Gastroesophageal sphincter (tissue), 4 donors: ENCODE results near the gene ATP23. TPM values are rescaled to one million over a fixed set of nuclear protein-coding genes. Genes with fewer than 3 reads are reported as not detected.

Experiments
- ATAC-seq: fragments of 150-250 bp; one replicate; pipeline ENCODE4 v1.9.1; 2016; ENCODE audit warnings: mild to moderate bottlenecking, moderate library complexity
- H3K27ac ChIP-seq, 4 donors: fragments of 200-600 bp; sonication (generic) in 3 of 4; 1 replicate in 3 of 4; 2 replicates in 1 of 4; pipeline ENCODE4 v1.5.1; 2016 to 2019
- H3K27me3 ChIP-seq: fragments of 200-600 bp; sonication (generic); one replicate; pipeline ENCODE4 v1.5.1; 2019
- H3K36me3 ChIP-seq, 2 donors: fragments of 200-600 bp; sonication (generic); one replicate each; pipeline ENCODE4 v1.5.1; 2019; ENCODE audit warnings: control low read depth in 1 of 2
- H3K4me1 ChIP-seq, 3 donors: fragments of 200-600 bp; sonication (generic); 1 replicate in 2 of 3; 2 replicates in 1 of 3; pipeline ENCODE4 v1.5.1; 2016 to 2019; ENCODE audit warnings: control low read depth in 2 of 3
- H3K4me3 ChIP-seq, 2 donors: fragments of 200-600 bp; sonication (generic); one replicate each; pipeline ENCODE4 v1.5.1; 2019; ENCODE audit warnings: mild to moderate bottlenecking in 1 of 2, moderate library complexity in 1 of 2
- H3K9me3 ChIP-seq, 3 donors: fragments of 200-600 bp; sonication (generic); one replicate each; pipeline ENCODE4 v1.5.1; 2017 to 2019; ENCODE audit warnings: control low read depth in 2 of 3
- EP300 ChIP-seq: sonication (generic); formaldehyde crosslinking; IDR thresholded peaks from one replicate; pipeline ENCODE4 v1.6.1; 2017; ENCODE audit warnings: antibody characterized with exemption, mild to moderate bottlenecking
- POLR2A ChIP-seq, 2 donors: fragments of 450-650 bp; IDR thresholded peaks; one replicate each; pipeline ENCODE4 v1.6.1; 2017; ENCODE audit warnings: antibody characterized with exemption in 2 of 2, mild to moderate bottlenecking in 2 of 2, moderate library complexity in 1 of 2
- POLR2AphosphoS5 ChIP-seq: sonication (generic); formaldehyde crosslinking; IDR thresholded peaks from one replicate; pipeline ENCODE4 v1.6.1; 2017; ENCODE audit warnings: antibody characterized with exemption
- WGBS, 2 donors: methylation state at CpG; one replicate each; pipeline ENCODE4 v1.1.5; 2018; ENCODE audit warnings: low coverage in 1 of 2; 5-methylcytosine and 5-hydroxymethylcytosine counted together
- total RNA-seq, 4 donors: library from RNA; depleted of rRNA; stranded (reverse); fragments of >200 nt; gene quantifications; one replicate each; pipeline ENCODE4 v1.1.0, GENCODE V29; 2016
- TF ChIP-seq, protein P1 (sequence below), 4 experiments: fragments of 200-600 bp in 2 of 4; fragments of 450-650 bp in 2 of 4; sonication (generic) in 1 of 4; IDR thresholded peaks; one replicate each; pipeline ENCODE4 v1.5.1; 2017 to 2019; ENCODE audit warnings: antibody characterized with exemption in 4 of 4, mild to moderate bottlenecking in 2 of 4, moderate library complexity in 2 of 4

Gene ATP23
- total RNA-seq, 4 donors from 2014 or later: 7.2 to 24.4 (median 14.7) TPM

DNA sequence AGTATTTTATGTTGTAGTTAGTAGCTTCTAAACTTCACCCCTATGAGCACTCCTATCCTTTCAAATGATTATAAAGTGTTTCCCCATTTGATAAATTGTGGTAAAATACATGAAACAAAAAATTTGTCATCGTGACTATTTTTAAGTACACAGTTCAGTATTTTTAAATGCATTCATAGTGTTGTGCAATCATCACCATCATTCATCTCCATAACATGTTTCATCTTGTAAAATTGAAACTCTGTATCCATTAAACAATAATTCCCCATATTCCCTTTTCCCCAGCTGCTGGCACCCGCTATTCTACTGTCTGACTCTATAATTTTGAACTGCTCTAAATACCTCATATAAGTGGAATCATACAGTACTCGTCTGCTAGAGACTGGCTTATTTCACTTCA lies 52.5 kb downstream of the ATP23 start:
- no peak overlapping the region for H3K27ac ChIP-seq
- WGBS, 2 donors: 50 to 58% methylated on average over 3 of the region's 3 CpGs
- TF ChIP-seq POLR2A (IDR thresholded peaks at IDR 0.05) (no peak), EP300 (no peak), POLR2AphosphoS5 (no peak)
- TF ChIP-seq, protein P1, sequence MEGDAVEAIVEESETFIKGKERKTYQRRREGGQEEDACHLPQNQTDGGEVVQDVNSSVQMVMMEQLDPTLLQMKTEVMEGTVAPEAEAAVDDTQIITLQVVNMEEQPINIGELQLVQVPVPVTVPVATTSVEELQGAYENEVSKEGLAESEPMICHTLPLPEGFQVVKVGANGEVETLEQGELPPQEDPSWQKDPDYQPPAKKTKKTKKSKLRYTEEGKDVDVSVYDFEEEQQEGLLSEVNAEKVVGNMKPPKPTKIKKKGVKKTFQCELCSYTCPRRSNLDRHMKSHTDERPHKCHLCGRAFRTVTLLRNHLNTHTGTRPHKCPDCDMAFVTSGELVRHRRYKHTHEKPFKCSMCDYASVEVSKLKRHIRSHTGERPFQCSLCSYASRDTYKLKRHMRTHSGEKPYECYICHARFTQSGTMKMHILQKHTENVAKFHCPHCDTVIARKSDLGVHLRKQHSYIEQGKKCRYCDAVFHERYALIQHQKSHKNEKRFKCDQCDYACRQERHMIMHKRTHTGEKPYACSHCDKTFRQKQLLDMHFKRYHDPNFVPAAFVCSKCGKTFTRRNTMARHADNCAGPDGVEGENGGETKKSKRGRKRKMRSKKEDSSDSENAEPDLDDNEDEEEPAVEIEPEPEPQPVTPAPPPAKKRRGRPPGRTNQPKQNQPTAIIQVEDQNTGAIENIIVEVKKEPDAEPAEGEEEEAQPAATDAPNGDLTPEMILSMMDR (IDR thresholded peaks at IDR 0.05): no peak
- H3K36me3 ChIP-seq: no peaks in the 10 kb centered on the region
- no peak for ATAC-seq
- no peaks in the 10 kb centered on the region for H3K27me3 ChIP-seq
- peaks cover 0 to 34% (median 0%) of the 10 kb centered on the region in 3 donors for H3K9me3 ChIP-seq
- H3K4me3 ChIP-seq: no peak overlapping the region
- peaks cover 0 to 24% (median 5%) of the 10 kb centered on the region in 3 donors for H3K4me1 ChIP-seq

DNA sequence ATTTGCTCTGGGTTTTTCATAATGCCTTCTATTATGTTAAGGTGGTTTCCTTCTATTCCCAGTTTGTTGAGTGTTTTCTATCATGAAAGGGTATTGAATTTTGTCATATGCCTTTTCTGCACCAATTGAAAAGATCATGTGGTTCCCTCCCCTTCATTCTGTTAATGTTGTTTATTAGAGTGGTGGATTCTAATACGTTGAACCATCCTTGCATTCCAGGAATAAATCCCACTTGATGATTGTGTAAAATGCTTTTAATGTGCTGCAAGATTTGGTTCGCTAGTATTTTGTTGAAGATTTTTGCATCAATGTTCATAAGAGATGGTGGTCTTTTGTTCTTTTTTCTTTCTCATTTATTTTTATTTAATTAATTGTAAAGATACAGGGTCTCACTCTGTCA lies 55.2 kb downstream of the ATP23 start:
- WGBS, 2 donors: 82 to 100% methylated on average over 2 of the region's 2 CpGs
- Histone ChIP-seq H3K36me3 (no peaks in the 10 kb centered on the region), H3K27ac (no peak overlapping the region), H3K4me3 (no peak overlapping the region), H3K27me3 (no peaks in the 10 kb centered on the region), H3K9me3 (peaks cover 0 to 47% (median 0%) of the 10 kb centered on the region in 3 donors), H3K4me1 (peaks cover 0 to 7% (median 0%) of the 10 kb centered on the region in 3 donors)
- no peak for ATAC-seq
- TF ChIP-seq POLR2A (IDR thresholded peaks at IDR 0.05): no peak
- TF ChIP-seq, protein P1 (IDR thresholded peaks at IDR 0.05): no peak
- no peak for TF ChIP-seq EP300
- TF ChIP-seq POLR2AphosphoS5: no peak

DNA sequence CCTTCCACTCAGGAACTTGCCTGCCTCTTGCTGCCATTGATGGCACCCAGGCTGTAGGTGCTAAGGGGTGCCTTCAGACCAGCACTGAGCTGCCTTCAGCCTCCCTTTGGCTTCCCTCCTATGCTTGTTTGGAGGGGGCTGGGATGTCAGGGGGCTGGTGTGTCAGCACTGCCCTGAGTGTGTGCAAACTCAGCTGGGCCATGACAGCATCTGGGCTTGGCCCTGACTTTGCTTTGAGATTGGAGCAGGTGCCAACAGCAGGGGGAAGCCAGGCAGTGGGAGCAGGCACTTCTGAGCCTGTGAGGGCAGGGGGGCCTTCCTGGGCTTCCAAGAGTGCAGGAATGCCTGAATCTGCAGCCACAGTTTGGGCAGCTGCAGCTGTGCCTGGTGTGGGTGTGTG lies 56.9 kb downstream of the ATP23 start:
- no peaks in the 10 kb centered on the region for H3K36me3 ChIP-seq
- no peaks in the 10 kb centered on the region for H3K27me3 ChIP-seq
- H3K4me3 ChIP-seq: no peak overlapping the region
- no peak for ATAC-seq
- TF ChIP-seq POLR2A (IDR thresholded peaks at IDR 0.05) (no peak), EP300 (no peak), POLR2AphosphoS5 (no peak)
- TF ChIP-seq, protein P1 (IDR thresholded peaks at IDR 0.05): no peak
- peaks cover 0 to 47% (median 0%) of the 10 kb centered on the region in 3 donors for H3K9me3 ChIP-seq
- peaks cover 0 to 3% (median 0%) of the 10 kb centered on the region in 3 donors for H3K4me1 ChIP-seq
- H3K27ac ChIP-seq: no peak overlapping the region

DNA sequence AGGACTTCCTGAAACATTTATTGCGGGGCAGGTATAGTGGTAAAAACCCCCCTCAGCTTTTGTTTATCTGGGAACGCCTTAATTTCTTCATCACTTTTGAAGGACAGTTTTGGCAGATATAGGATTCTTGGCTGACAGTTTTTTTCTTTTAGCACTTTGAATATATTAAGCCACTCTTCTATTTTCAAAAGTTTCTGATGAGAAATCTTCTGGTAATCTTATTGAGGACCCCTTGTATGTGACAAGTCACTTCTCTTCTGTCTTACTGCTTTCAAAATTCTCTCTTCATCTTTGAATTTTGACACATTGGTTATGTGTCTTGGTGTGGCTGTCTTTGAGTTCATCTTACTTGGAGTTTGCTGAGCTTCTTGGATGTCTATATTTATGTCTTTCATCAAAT lies 59.1 kb downstream of the ATP23 start:
- Histone ChIP-seq H3K27me3 (no peaks in the 10 kb centered on the region), H3K4me3 (no peak overlapping the region), H3K36me3 (no peaks in the 10 kb centered on the region), H3K27ac (no peak overlapping the region), H3K9me3 (peaks cover 0 to 45% (median 0%) of the 10 kb centered on the region in 3 donors), H3K4me1 (no peaks in the 10 kb centered on the region)
- WGBS, 2 donors: 76 to 90% methylated on average over 2 of the region's 2 CpGs
- no peak for ATAC-seq
- TF ChIP-seq, protein P1 (IDR thresholded peaks at IDR 0.05): no peak
- no peak for TF ChIP-seq POLR2A (IDR thresholded peaks at IDR 0.05)
- TF ChIP-seq EP300: no peak
- TF ChIP-seq POLR2AphosphoS5: no peak

DNA sequence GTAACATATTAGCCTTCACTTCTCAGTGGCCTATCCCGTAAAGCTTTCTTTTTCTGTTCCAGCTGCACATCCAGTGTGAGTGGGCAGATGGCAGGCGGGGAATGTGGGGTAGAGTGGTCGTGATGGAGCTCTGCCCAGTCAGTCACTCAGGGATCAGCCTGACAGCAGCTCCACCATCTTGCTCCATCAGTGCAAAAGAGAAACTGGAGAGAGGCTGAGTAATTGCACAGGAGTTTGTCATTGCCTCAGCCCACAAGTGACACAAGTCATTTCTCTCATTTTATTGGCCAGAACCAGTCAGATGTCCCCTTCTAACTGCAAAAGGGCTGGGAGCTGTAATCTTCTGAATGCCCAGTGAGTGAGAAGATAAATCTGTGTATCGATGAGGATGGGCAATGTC lies 66.5 kb downstream of the ATP23 start:
- 71 to 90% methylated on average over 2 of the region's 4 CpGs for WGBS, 2 donors
- Histone ChIP-seq H3K27ac (no peak overlapping the region), H3K27me3 (no peaks in the 10 kb centered on the region), H3K36me3 (no peaks in the 10 kb centered on the region), H3K4me3 (no peak overlapping the region), H3K9me3 (no peaks in the 10 kb centered on the region), H3K4me1 (peaks cover 0 to 11% (median 0%) of the 10 kb centered on the region in 3 donors)
- TF ChIP-seq POLR2A (IDR thresholded peaks at IDR 0.05): no peak
- no peak for TF ChIP-seq EP300
- TF ChIP-seq, protein P1 (IDR thresholded peaks at IDR 0.05): no peak
- no peak for TF ChIP-seq POLR2AphosphoS5
- no peak for ATAC-seq
